Panc1 (cell line): ENCODE measurements around the gene B3GALNT2.

Experiments used
- CTCF ChIP-seq: fragments of 450-650 bp; IDR thresholded peaks from 2 replicates; pipeline ENCODE4 v1.5.1; 2017; ENCODE audit warnings: mild to moderate bottlenecking
- REST ChIP-seq, 2 experiments: IDR thresholded peaks; 2 replicates each; pipeline ENCODE4 v1.6.1; 2011 to 2012; ENCODE audit warnings: low read depth in 2 of 2, control low read depth in 1 of 2, low read length in 1 of 2, mild to moderate bottlenecking in 1 of 2, moderate library complexity in 1 of 2; ENCODE audit not compliant: insufficient read depth in 1 of 2
- SIN3A ChIP-seq: IDR thresholded peaks from 2 replicates; pipeline ENCODE4 v1.6.1; 2012; ENCODE audit warnings: low read depth, mild to moderate bottlenecking, low read length, moderate library complexity, borderline replicate concordance; ENCODE audit not compliant: insufficient read depth

DNA sequence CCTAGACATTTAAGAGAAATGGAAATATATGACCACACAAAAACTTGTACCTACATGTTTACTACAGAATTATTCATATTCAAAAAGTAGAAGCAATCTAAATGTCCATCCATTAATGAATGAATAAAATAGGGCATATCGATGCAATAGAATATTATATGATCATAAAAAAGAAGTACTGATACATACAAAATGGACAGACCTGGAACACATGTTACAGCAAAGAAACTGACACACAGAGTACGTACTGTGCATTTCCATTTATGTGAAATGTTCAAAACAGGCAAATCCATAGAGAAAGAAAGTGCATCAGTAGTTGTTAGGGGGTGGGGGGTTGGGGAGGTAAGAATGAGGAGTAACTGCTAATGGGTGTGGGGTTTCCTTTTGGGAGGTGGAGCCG, 39.2 kb downstream of the B3GALNT2 start:
- TF ChIP-seq SIN3A, result no peak
- TF ChIP-seq REST (IDR thresholded peaks at IDR 0.05; ENCODE audit: insufficient read depth in 1 of 2, low read depth in 2 of 2, low read length in 1 of 2), result no peak
- TF ChIP-seq CTCF, result no peak
